ENCODE measurements around the gene PTPRE. TPM values are rescaled to one million over a fixed set of nuclear protein-coding genes. Genes with fewer than 3 reads are reported as not detected.

The PTPRE gene
- total and polyA plus RNA-seq, 4 donors = 1.5 to 12.5 (median 3.7) TPM

GRCh38 chr10:128084991-128085390 lies 178.1 kb downstream of the PTPRE start:
- Histone ChIP-seq H3K27me3 (ENCODE audit: control insufficient read depth in 4 of 4, insufficient read depth in 4 of 4, low read length in 3 of 4) (peaks cover 0 to 2% (median 0%) of the 10 kb centered on the region in 4 donors), H3K36me3 (ENCODE audit: control insufficient read depth in 4 of 4, insufficient read depth in 3 of 4, low read depth in 1 of 4, low read length in 3 of 4) (peaks cover 0 to 4% (median 0%) of the 10 kb centered on the region in 4 donors), H3K4me3 (ENCODE audit: low read depth in 1 of 3, low read length in 3 of 3) (no peak overlapping the region), H3K9ac (ENCODE audit: low read depth in 1 of 2, low read length in 2 of 2) (no peak overlapping the region), H3K27ac (ENCODE audit: low read depth in 1 of 2, low read length in 2 of 2) (no peak overlapping the region), H3K4me1 (ENCODE audit: control insufficient read depth in 4 of 4, insufficient read depth in 4 of 4, low read length in 3 of 4) (no peaks in the 10 kb centered on the region), H3K9me3 (ENCODE audit: control insufficient read depth in 4 of 4, low read length in 3 of 4) (no peaks in the 10 kb centered on the region)
- no peak for DNase-seq (ENCODE audit: low spot score)
- no peak for TF ChIP-seq EGR1 (IDR thresholded peaks at IDR 0.05; ENCODE audit: low read depth in 2 of 2)
- TF ChIP-seq ATF3 (IDR thresholded peaks at IDR 0.05) = no peak
- no peak for TF ChIP-seq RXRA (IDR thresholded peaks at IDR 0.05)
- no peak for TF ChIP-seq FOXA1 (IDR thresholded peaks at IDR 0.05)
- no peak for TF ChIP-seq MAX (IDR thresholded peaks at IDR 0.05)
- no peak for TF ChIP-seq REST (IDR thresholded peaks at IDR 0.05)
- TF ChIP-seq HNF4G (IDR thresholded peaks at IDR 0.05) = no peak
- no peak for TF ChIP-seq FOXA2 (IDR thresholded peaks at IDR 0.05)
- no peak for TF ChIP-seq TAF1 (conservative IDR thresholded peaks at IDR 0.05)
- TF ChIP-seq CTCF (IDR thresholded peaks at IDR 0.05; ENCODE audit: low read depth, low read length, missing input control) = no peak
- TF ChIP-seq YY1 (IDR thresholded peaks at IDR 0.05) = no peak
- WGBS = 93% methylated on average over 8 of the region's 8 CpGs

- TF ChIP-seq ATF3 (IDR thresholded peaks at IDR 0.05) = no peak
- no peak for TF ChIP-seq SP1 (IDR thresholded peaks at IDR 0.05)
- TF ChIP-seq FOXA1 (IDR thresholded peaks at IDR 0.05) = no peak
- TF ChIP-seq TAF1 (conservative IDR thresholded peaks at IDR 0.05) = no peak
- no peak for TF ChIP-seq ZBTB33 (IDR thresholded peaks at IDR 0.05)
- no peak for TF ChIP-seq MAX (IDR thresholded peaks at IDR 0.05)
- no peak for TF ChIP-seq FOXA2 (IDR thresholded peaks at IDR 0.05)
- no peak for TF ChIP-seq HNF4A (conservative IDR thresholded peaks at IDR 0.05)
- TF ChIP-seq EGR1 (IDR thresholded peaks at IDR 0.05; ENCODE audit: low read depth in 2 of 2) = no peak
- no peak for TF ChIP-seq RXRA (IDR thresholded peaks at IDR 0.05)
- Histone ChIP-seq H3K27me3 (ENCODE audit: control insufficient read depth in 4 of 4, insufficient read depth in 4 of 4, low read length in 3 of 4) (peaks cover 0 to 2% (median 0%) of the 10 kb centered on the region in 4 donors), H3K9ac (ENCODE audit: low read depth in 1 of 2, low read length in 2 of 2) (no peak overlapping the region), H3K36me3 (ENCODE audit: control insufficient read depth in 4 of 4, insufficient read depth in 3 of 4, low read depth in 1 of 4, low read length in 3 of 4) (peaks cover 0 to 4% (median 0%) of the 10 kb centered on the region in 4 donors), H3K4me3 (ENCODE audit: low read depth in 1 of 3, low read length in 3 of 3) (no peak overlapping the region), H3K9me3 (ENCODE audit: control insufficient read depth in 4 of 4, low read length in 3 of 4) (no peaks in the 10 kb centered on the region), H3K27ac (ENCODE audit: low read depth in 1 of 2, low read length in 2 of 2) (no peak overlapping the region), H3K4me1 (ENCODE audit: control insufficient read depth in 4 of 4, insufficient read depth in 4 of 4, low read length in 3 of 4) (no peaks in the 10 kb centered on the region)
- 83% methylated on average over 10 of the region's 10 CpGs for WGBS
- DNase-seq (ENCODE audit: low spot score) = no peak
Measured at GRCh38 chr10:128086003-128086863, 179.3 kb downstream of the PTPRE start.

Data from liver (tissue), 9 donors.